ENCODE measurements around the gene POLR3F. TPM values are rescaled to one million over a fixed set of nuclear protein-coding genes. Genes with fewer than 3 reads are reported as not detected.
"Not testable (repeated sequence)": the region's sequence is repeated elsewhere in the genome, so short reads cannot be mapped to it uniquely, and the experiment has no call there.

The POLR3F gene
- total RNA-seq, 1 donor from 2014 or later = 8.1 TPM

DNA sequence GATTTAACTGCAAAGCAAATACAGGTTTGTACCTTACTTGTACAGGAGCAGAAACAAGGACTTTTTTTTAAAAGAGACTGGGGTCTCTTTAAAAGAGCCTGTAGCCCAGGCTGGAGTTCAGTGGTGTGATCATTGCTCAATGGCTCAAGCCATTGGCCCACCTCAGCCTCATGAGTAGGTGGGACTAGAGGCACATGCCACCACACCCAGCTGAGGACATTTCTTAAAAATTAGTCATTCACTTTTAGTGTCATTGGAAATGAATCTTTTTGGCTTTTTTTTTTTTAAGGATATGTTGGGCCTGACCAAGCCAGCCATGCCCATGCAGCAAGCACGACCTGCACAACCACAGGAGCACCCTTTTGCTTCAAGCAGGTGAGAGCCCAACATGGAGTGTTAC lies 57.5 kb downstream of the POLR3F start:
- no peak for DNase-seq (ENCODE audit: extremely low spot score in 2 of 2)
- Histone ChIP-seq H3K9me3 (no peaks in the 10 kb centered on the region), H3K4me3 (no peak overlapping the region), H3K36me3 (peaks cover 0 to 58% of the 10 kb centered on the region in 2 donors), H3K4me1 (no peaks in the 10 kb centered on the region), H3K27me3 (no peaks in the 10 kb centered on the region), H3K27ac (no peak overlapping the region)
- intact Hi-C loops (cut with DNase I) = no loop called here
- TF ChIP-seq, protein P1, sequence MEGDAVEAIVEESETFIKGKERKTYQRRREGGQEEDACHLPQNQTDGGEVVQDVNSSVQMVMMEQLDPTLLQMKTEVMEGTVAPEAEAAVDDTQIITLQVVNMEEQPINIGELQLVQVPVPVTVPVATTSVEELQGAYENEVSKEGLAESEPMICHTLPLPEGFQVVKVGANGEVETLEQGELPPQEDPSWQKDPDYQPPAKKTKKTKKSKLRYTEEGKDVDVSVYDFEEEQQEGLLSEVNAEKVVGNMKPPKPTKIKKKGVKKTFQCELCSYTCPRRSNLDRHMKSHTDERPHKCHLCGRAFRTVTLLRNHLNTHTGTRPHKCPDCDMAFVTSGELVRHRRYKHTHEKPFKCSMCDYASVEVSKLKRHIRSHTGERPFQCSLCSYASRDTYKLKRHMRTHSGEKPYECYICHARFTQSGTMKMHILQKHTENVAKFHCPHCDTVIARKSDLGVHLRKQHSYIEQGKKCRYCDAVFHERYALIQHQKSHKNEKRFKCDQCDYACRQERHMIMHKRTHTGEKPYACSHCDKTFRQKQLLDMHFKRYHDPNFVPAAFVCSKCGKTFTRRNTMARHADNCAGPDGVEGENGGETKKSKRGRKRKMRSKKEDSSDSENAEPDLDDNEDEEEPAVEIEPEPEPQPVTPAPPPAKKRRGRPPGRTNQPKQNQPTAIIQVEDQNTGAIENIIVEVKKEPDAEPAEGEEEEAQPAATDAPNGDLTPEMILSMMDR (IDR thresholded peaks at IDR 0.05) = no peak
- TF ChIP-seq POLR2AphosphoS5 (IDR thresholded peaks at IDR 0.05; ENCODE audit: insufficient read depth in 1 of 2, low read depth in 1 of 2) (no peak), POLR2A (IDR thresholded peaks at IDR 0.05) (no peak)

DNA sequence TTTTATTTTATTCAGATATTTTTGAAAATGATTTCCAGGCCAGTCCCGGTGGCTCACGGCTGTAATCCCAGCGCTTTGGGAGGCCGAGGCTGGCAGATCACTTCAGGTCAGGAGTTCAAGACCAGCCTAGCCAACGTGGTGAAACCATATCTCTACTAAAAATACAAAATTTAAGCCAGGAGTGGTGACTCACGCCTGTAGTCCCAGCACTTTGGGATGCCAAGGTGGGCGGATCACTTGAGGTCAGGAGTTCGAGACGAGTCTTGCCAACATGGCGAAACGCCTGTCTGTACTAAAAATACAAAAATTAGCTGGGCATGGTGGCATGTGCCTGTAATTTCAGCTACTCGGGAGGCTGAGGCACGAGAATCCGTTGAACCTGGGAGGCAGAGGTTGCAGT lies 59.6 kb downstream of the POLR3F start:
- H3K27ac ChIP-seq; H3K9me3 ChIP-seq; DNase-seq (ENCODE audit: extremely low spot score in 2 of 2); H3K27me3 ChIP-seq; H3K4me3 ChIP-seq; H3K4me1 ChIP-seq; intact Hi-C loops (cut with DNase I): not testable (repeated sequence)
- H3K36me3 ChIP-seq = peaks cover 0 to 70% of the 10 kb centered on the region in 2 donors

DNA sequence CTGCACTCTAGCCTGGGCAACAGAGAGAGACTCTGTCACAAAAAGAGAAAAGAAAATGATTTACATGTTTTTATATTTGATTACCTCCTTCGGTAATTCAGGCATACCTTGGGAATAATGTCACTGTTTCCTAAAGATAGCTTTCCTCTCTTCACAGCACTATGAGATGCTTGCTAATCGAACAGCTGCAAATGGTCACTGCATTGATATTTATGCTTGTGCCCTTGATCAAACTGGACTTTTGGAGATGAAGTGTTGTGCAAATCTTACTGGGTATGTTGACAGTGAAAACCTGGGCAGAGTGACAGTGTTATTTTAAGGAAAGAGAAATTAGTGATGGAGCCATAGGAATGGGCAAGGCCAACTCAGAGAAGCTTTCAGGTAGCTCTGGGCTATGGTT lies 60.1 kb downstream of the POLR3F start:
- H3K36me3 ChIP-seq = peaks cover 0 to 76% of the 10 kb centered on the region in 2 donors
- no peak overlapping the region for H3K27ac ChIP-seq
- H3K27me3 ChIP-seq = no peaks in the 10 kb centered on the region
- H3K4me1 ChIP-seq = no peaks in the 10 kb centered on the region
- intact Hi-C loops (cut with DNase I) = no loop called here
- no peak overlapping the region for H3K4me3 ChIP-seq
- no peaks in the 10 kb centered on the region for H3K9me3 ChIP-seq
- TF ChIP-seq POLR2A (IDR thresholded peaks at IDR 0.05) (no peak), POLR2AphosphoS5 (IDR thresholded peaks at IDR 0.05; ENCODE audit: insufficient read depth in 1 of 2, low read depth in 1 of 2) (no peak)
- TF ChIP-seq, protein P1 (IDR thresholded peaks at IDR 0.05) = no peak
- no peak for DNase-seq (ENCODE audit: extremely low spot score in 2 of 2)

DNA sequence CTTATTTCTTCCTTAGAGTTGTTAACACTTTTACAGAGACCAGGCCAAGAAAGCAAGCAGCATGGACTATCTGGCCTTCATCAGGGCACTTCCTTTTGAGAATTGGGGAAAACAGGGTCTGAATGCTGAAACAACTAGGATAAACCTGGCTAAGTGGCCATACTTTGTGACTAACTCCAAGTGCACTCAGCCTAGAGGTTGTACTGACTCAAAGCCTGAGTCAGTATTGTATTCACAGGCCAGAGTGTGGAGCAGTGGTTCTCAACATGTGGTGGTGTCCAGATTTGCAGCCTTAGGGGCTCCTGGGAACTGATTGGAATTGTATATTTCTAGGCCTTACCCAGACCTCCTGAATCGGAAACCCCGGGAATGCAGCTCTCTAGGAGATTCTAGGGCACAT lies 60.6 kb downstream of the POLR3F start:
- no peak for TF ChIP-seq POLR2AphosphoS5 (IDR thresholded peaks at IDR 0.05; ENCODE audit: insufficient read depth in 1 of 2, low read depth in 1 of 2)
- TF ChIP-seq POLR2A (IDR thresholded peaks at IDR 0.05) = no peak
- TF ChIP-seq, protein P1 (IDR thresholded peaks at IDR 0.05) = no peak
- Histone ChIP-seq H3K36me3 (peaks cover 0 to 81% of the 10 kb centered on the region in 2 donors), H3K27me3 (no peaks in the 10 kb centered on the region), H3K4me1 (no peaks in the 10 kb centered on the region), H3K27ac (no peak overlapping the region), H3K4me3 (no peak overlapping the region), H3K9me3 (no peaks in the 10 kb centered on the region)
- intact Hi-C loops (cut with DNase I) = no loop called here
- no peak for DNase-seq (ENCODE audit: extremely low spot score in 2 of 2)

DNA sequence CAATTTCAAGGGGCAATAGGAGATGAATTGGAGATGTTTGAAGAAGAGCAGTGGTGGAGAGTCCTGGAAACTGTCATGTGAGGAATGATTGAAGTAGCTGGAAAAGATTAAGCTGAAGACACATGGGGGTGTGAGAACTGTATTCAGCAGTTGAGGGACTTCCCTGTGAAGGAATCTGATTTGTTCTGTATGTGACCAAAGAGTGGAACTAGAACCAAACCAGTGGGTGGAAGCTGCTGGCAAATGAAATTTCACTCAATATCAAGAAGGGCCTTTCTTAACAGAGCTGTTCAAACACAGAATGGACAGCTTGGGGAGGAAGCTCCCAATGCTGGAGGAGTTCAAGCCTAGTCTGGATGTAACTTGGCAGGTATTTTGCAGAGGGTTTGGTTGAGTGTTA lies 61.9 kb downstream of the POLR3F start:
- Histone ChIP-seq H3K27ac (no peak overlapping the region), H3K27me3 (no peaks in the 10 kb centered on the region), H3K36me3 (peaks cover 0 to 92% of the 10 kb centered on the region in 2 donors), H3K4me3 (no peak overlapping the region), H3K4me1 (no peaks in the 10 kb centered on the region), H3K9me3 (no peaks in the 10 kb centered on the region)
- no peak for DNase-seq (ENCODE audit: extremely low spot score in 2 of 2)
- intact Hi-C loops (cut with DNase I) = no loop called here
- TF ChIP-seq, protein P1 (IDR thresholded peaks at IDR 0.05) = no peak
- TF ChIP-seq POLR2AphosphoS5 (IDR thresholded peaks at IDR 0.05; ENCODE audit: insufficient read depth in 1 of 2, low read depth in 1 of 2) = no peak
- TF ChIP-seq POLR2A (IDR thresholded peaks at IDR 0.05) = no peak

DNA sequence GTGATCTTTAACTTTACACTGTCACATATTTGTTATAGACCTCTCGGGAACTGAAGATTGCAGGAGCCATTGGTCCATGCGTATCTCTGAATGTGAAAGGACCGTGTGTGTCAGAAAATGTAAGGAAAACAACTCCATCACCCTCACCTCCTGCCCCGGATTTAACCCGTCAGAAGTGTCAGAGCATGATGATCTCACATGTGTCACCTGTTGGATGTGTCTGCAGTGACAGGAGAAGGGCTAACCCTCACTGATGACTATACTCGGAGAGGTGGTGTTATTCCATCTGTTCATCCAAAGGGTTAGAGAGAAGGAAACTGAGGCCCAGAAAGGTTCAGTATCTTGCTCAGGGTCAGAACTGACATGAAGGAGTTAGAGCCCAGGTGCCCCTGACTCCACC lies 65.4 kb downstream of the POLR3F start:
- intact Hi-C loops (cut with DNase I) = no loop called here
- TF ChIP-seq POLR2A (IDR thresholded peaks at IDR 0.05) (no peak), POLR2AphosphoS5 (IDR thresholded peaks at IDR 0.05; ENCODE audit: insufficient read depth in 1 of 2, low read depth in 1 of 2) (no peak)
- TF ChIP-seq, protein P1 (IDR thresholded peaks at IDR 0.05) = no peak
- Histone ChIP-seq H3K4me1 (no peaks in the 10 kb centered on the region), H3K36me3 (peaks cover 0 to 65% of the 10 kb centered on the region in 2 donors), H3K27me3 (no peaks in the 10 kb centered on the region), H3K4me3 (no peak overlapping the region), H3K9me3 (no peaks in the 10 kb centered on the region), H3K27ac (no peak overlapping the region)
- no peak for DNase-seq (ENCODE audit: extremely low spot score in 2 of 2)

Data from vagina (tissue), 2 donors.